GM23338 (cell line): ENCODE results near the gene BNIP5. TPM values are rescaled to one million over a fixed set of nuclear protein-coding genes. Genes with fewer than 3 reads are reported as not detected.

ENCODE experiments used
- ATAC-seq: fragments of 200-7000 bp; cut with Tn5 transposase; 3 replicates; pipeline ENCODE4 v1.9.1; 2020
- DNase-seq: peaks from one replicate; pipeline ENCODE4 v3.0.0-alpha.2; 2015; ENCODE audit warnings: low spot score
- H2AFZ ChIP-seq: fragments of 200-600 bp; sonication (generic); 2 replicates; pipeline ENCODE4 v1.8.0; 2016; ENCODE audit warnings: antibody characterized with exemption, mild to moderate bottlenecking, moderate library complexity
- H3F3A ChIP-seq: fragments of 200-600 bp; sonication (generic); replicated peaks from 2 replicates; pipeline ENCODE4 v1.8.0; 2017; ENCODE audit warnings: antibody characterized with exemption, mixed run types, low read depth
- H3K27ac ChIP-seq: fragments of 200-600 bp; sonication (generic); 2 replicates; pipeline ENCODE4 v1.6.1; 2016; ENCODE audit warnings: low read depth
- H3K27me3 ChIP-seq: fragments of 200-600 bp; sonication (generic); 2 replicates; pipeline ENCODE4 v1.8.0; 2016; ENCODE audit warnings: mild to moderate bottlenecking, mixed run types, moderate library complexity; ENCODE audit not compliant: insufficient read depth
- H3K36me3 ChIP-seq: fragments of 200-600 bp; sonication (generic); 2 replicates; pipeline ENCODE4 v1.8.0; 2016; ENCODE audit warnings: mild to moderate bottlenecking; ENCODE audit not compliant: insufficient read depth
- H3K4me1 ChIP-seq: fragments of 200-600 bp; sonication (generic); 2 replicates; pipeline ENCODE4 v1.8.0; 2016; ENCODE audit warnings: mild to moderate bottlenecking, moderate library complexity; ENCODE audit not compliant: insufficient read depth
- H3K4me2 ChIP-seq: fragments of 200-600 bp; sonication (generic); 2 replicates; pipeline ENCODE4 v1.7.1; 2017; ENCODE audit warnings: mixed run types
- H3K4me3 ChIP-seq: fragments of 200-600 bp; sonication (generic); 2 replicates; pipeline ENCODE4 v1.6.1; 2016; ENCODE audit warnings: mixed run types
- H3K79me2 ChIP-seq: fragments of 200-600 bp; sonication (generic); replicated peaks from 2 replicates; pipeline ENCODE4 v1.8.0; 2017; ENCODE audit warnings: mild to moderate bottlenecking; ENCODE audit not compliant: insufficient read depth
- H3K9me2 ChIP-seq: fragments of 200-600 bp; sonication (generic); 2 replicates; pipeline ENCODE4 v1.8.0; 2017; ENCODE audit not compliant: insufficient read depth
- H4K20me1 ChIP-seq: fragments of 200-600 bp; sonication (generic); replicated peaks from 2 replicates; pipeline ENCODE4 v1.8.0; 2017; ENCODE audit warnings: mild to moderate bottlenecking; ENCODE audit not compliant: insufficient read depth
- H3K27ac Mint-ChIP-seq: 2 replicates; pipeline ENCODE4 v1.8.0; 2020; ENCODE audit warnings: inconsistent platforms, mild to moderate bottlenecking, moderate library complexity, mixed read lengths
- H3K27me3 Mint-ChIP-seq: 3 replicates; pipeline ENCODE4 v1.8.0; 2022; ENCODE audit warnings: low read depth, mild to moderate bottlenecking, moderate library complexity, mixed read lengths, inconsistent platforms; ENCODE audit not compliant: insufficient read depth, poor library complexity
- H3K36me3 Mint-ChIP-seq: 3 replicates; pipeline ENCODE4 v1.8.0; 2021; ENCODE audit warnings: low read depth, mild to moderate bottlenecking, inconsistent platforms, moderate library complexity, mixed read lengths
- H3K4me1 Mint-ChIP-seq: 3 replicates; pipeline ENCODE4 v1.8.0; 2020; ENCODE audit warnings: mild to moderate bottlenecking, inconsistent platforms, mixed read lengths
- H3K4me3 Mint-ChIP-seq: 3 replicates; pipeline ENCODE4 v1.8.0; 2021; ENCODE audit warnings: moderate library complexity, mild to moderate bottlenecking, inconsistent platforms, mixed read lengths
- H3K9me3 Mint-ChIP-seq: 3 replicates; pipeline ENCODE4 v1.8.0; 2020; ENCODE audit warnings: moderate library complexity, mild to moderate bottlenecking, inconsistent platforms, mixed read lengths
- CREB1 ChIP-seq: fragments of 250-450 bp; sonication (Bioruptor Pico); IDR thresholded peaks from 2 replicates; pipeline ENCODE4 v1.5.0; 2020; ENCODE audit warnings: low read depth, mild to moderate bottlenecking, moderate library complexity
- EZH2 ChIP-seq: fragments of 200-600 bp; sonication (generic); IDR thresholded peaks from one replicate; pipeline ENCODE4 v1.8.0; 2017; ENCODE audit warnings: antibody characterized with exemption, mild to moderate bottlenecking, low read depth; ENCODE audit not compliant: unreplicated experiment
- EZH2phosphoT487 ChIP-seq: fragments of 200-600 bp; sonication (generic); IDR thresholded peaks from one replicate; pipeline ENCODE4 v1.8.1; 2018; ENCODE audit warnings: antibody characterized with exemption; ENCODE audit not compliant: unreplicated experiment
- JUNB ChIP-seq: IDR thresholded peaks from one replicate; pipeline ENCODE4 v1.6.1; 2016; ENCODE audit warnings: antibody characterized with exemption; ENCODE audit not compliant: unreplicated experiment
- NANOG ChIP-seq: IDR thresholded peaks from 2 replicates; pipeline ENCODE4 v1.6.1; 2016; ENCODE audit warnings: antibody characterized with exemption, borderline replicate concordance
- POLR2AphosphoS5 ChIP-seq: IDR thresholded peaks from 2 replicates; pipeline ENCODE4 v1.6.1; 2016; ENCODE audit warnings: antibody characterized with exemption, low read depth
- STAT1 ChIP-seq: IDR thresholded peaks from one replicate; pipeline ENCODE4 v1.6.1; 2016; ENCODE audit warnings: antibody characterized with exemption; ENCODE audit not compliant: unreplicated experiment
- ZNF114 ChIP-seq: fragments of 250-450 bp; sonication (Bioruptor Pico); IDR thresholded peaks from 2 replicates; pipeline ENCODE4 v1.5.0; 2020; ENCODE audit warnings: mild to moderate bottlenecking, moderate library complexity
- ZNF331 ChIP-seq: fragments of 250-450 bp; sonication (Bioruptor Pico); IDR thresholded peaks from 2 replicates; pipeline ENCODE4 v1.5.0; 2020; ENCODE audit warnings: low read depth, mild to moderate bottlenecking, moderate library complexity
- polyA plus RNA-seq: library from polyadenylated mRNA; unstranded; fragments of >200 nt; fragmentation: Nextera tagmentation; extraction: Ambion mirVana; gene quantifications from 2 replicates; pipeline ENCODE4 v1.2.1, GENCODE V29; 2016
- total RNA-seq: library from RNA; depleted of rRNA; stranded (reverse); fragments of >200 nt; shearing (Covaris generic); gene quantifications from 2 replicates; pipeline ENCODE4 v1.2.3, GENCODE V29; 2014
- TF ChIP-seq, protein P1 (sequence below): IDR thresholded peaks from one replicate; pipeline ENCODE4 v1.6.1; 2018; ENCODE audit warnings: antibody characterized with exemption; ENCODE audit not compliant: unreplicated experiment
- TF ChIP-seq, protein P2 (sequence below): fragments of 250-450 bp; sonication (Bioruptor Pico); IDR thresholded peaks from 2 replicates; pipeline ENCODE4 v1.5.0; 2020; ENCODE audit warnings: mild to moderate bottlenecking, moderate library complexity
- TF ChIP-seq, protein P3 (sequence below), 2 experiments: fragments of 200-600 bp in 1 of 2; sonication (generic) in 1 of 2; conservative IDR thresholded peaks; 2 replicates each; pipeline versions ENCODE4 v1.5.1 to v1.6.1; 2016 to 2017; ENCODE audit warnings: antibody characterized with exemption in 2 of 2, low read depth in 2 of 2, mild to moderate bottlenecking in 2 of 2, moderate library complexity in 1 of 2
- TF ChIP-seq, protein P4 (sequence below): IDR thresholded peaks from 2 replicates; pipeline ENCODE4 v1.6.1; 2016; ENCODE audit warnings: antibody characterized with exemption

Gene BNIP5
- total and polyA plus RNA-seq, 2 experiments from 2014 or later, result not detected

DNA sequence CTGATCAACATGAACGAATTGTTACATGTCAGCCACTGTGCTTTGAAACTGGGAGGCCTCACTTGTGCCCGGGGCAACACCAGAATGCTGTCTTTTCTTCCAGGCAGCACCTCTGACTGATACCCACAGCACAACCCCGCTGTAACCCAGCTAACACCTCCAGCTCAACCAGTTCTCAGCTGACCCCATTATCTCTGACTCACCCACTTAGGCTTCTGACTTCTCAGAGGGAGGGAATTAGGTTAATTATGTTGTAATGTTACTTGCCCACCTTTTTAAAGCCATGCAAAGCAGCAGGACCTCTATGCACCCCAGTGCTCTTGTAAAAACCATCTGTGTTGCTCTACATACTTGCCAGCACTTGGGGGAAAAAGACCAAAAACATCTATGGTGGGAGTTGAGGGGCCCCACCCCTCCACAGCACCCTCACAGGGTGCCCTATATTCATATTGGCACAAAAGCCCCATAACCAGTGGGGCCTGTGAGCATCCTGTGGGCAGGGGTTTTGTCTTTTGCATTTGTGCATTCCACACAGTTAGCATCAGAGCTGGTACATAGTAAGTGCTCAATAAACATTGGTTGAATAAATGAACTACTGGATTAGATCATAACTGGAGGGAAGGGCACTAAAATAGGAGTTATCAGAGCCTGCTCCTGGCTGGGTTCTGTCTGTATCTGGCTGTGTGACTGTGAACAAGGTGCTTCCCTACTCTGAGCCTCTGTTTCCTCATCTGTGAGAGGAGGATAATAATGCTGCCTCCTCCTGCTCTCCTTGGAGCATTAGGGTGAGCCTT is 22.3 kb downstream of the BNIP5 start:
- H3K27ac ChIP-seq, result no peak overlapping the region
- H3F3A ChIP-seq, result no peaks in the 10 kb centered on the region
- no peaks in the 10 kb centered on the region for H3K9me2 ChIP-seq
- DNase-seq, result no peak
- H3K27ac Mint-ChIP-seq, result no peak overlapping the region
- no peak overlapping the region for H3K4me3 Mint-ChIP-seq
- no peak overlapping the region for H3K4me2 ChIP-seq
- no peaks in the 10 kb centered on the region for H3K79me2 ChIP-seq
- TF ChIP-seq STAT1, result no peak
- no peak for TF ChIP-seq EZH2
- TF ChIP-seq, protein P1, sequence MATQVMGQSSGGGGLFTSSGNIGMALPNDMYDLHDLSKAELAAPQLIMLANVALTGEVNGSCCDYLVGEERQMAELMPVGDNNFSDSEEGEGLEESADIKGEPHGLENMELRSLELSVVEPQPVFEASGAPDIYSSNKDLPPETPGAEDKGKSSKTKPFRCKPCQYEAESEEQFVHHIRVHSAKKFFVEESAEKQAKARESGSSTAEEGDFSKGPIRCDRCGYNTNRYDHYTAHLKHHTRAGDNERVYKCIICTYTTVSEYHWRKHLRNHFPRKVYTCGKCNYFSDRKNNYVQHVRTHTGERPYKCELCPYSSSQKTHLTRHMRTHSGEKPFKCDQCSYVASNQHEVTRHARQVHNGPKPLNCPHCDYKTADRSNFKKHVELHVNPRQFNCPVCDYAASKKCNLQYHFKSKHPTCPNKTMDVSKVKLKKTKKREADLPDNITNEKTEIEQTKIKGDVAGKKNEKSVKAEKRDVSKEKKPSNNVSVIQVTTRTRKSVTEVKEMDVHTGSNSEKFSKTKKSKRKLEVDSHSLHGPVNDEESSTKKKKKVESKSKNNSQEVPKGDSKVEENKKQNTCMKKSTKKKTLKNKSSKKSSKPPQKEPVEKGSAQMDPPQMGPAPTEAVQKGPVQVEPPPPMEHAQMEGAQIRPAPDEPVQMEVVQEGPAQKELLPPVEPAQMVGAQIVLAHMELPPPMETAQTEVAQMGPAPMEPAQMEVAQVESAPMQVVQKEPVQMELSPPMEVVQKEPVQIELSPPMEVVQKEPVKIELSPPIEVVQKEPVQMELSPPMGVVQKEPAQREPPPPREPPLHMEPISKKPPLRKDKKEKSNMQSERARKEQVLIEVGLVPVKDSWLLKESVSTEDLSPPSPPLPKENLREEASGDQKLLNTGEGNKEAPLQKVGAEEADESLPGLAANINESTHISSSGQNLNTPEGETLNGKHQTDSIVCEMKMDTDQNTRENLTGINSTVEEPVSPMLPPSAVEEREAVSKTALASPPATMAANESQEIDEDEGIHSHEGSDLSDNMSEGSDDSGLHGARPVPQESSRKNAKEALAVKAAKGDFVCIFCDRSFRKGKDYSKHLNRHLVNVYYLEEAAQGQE, result no peak
- TF ChIP-seq, protein P2, sequence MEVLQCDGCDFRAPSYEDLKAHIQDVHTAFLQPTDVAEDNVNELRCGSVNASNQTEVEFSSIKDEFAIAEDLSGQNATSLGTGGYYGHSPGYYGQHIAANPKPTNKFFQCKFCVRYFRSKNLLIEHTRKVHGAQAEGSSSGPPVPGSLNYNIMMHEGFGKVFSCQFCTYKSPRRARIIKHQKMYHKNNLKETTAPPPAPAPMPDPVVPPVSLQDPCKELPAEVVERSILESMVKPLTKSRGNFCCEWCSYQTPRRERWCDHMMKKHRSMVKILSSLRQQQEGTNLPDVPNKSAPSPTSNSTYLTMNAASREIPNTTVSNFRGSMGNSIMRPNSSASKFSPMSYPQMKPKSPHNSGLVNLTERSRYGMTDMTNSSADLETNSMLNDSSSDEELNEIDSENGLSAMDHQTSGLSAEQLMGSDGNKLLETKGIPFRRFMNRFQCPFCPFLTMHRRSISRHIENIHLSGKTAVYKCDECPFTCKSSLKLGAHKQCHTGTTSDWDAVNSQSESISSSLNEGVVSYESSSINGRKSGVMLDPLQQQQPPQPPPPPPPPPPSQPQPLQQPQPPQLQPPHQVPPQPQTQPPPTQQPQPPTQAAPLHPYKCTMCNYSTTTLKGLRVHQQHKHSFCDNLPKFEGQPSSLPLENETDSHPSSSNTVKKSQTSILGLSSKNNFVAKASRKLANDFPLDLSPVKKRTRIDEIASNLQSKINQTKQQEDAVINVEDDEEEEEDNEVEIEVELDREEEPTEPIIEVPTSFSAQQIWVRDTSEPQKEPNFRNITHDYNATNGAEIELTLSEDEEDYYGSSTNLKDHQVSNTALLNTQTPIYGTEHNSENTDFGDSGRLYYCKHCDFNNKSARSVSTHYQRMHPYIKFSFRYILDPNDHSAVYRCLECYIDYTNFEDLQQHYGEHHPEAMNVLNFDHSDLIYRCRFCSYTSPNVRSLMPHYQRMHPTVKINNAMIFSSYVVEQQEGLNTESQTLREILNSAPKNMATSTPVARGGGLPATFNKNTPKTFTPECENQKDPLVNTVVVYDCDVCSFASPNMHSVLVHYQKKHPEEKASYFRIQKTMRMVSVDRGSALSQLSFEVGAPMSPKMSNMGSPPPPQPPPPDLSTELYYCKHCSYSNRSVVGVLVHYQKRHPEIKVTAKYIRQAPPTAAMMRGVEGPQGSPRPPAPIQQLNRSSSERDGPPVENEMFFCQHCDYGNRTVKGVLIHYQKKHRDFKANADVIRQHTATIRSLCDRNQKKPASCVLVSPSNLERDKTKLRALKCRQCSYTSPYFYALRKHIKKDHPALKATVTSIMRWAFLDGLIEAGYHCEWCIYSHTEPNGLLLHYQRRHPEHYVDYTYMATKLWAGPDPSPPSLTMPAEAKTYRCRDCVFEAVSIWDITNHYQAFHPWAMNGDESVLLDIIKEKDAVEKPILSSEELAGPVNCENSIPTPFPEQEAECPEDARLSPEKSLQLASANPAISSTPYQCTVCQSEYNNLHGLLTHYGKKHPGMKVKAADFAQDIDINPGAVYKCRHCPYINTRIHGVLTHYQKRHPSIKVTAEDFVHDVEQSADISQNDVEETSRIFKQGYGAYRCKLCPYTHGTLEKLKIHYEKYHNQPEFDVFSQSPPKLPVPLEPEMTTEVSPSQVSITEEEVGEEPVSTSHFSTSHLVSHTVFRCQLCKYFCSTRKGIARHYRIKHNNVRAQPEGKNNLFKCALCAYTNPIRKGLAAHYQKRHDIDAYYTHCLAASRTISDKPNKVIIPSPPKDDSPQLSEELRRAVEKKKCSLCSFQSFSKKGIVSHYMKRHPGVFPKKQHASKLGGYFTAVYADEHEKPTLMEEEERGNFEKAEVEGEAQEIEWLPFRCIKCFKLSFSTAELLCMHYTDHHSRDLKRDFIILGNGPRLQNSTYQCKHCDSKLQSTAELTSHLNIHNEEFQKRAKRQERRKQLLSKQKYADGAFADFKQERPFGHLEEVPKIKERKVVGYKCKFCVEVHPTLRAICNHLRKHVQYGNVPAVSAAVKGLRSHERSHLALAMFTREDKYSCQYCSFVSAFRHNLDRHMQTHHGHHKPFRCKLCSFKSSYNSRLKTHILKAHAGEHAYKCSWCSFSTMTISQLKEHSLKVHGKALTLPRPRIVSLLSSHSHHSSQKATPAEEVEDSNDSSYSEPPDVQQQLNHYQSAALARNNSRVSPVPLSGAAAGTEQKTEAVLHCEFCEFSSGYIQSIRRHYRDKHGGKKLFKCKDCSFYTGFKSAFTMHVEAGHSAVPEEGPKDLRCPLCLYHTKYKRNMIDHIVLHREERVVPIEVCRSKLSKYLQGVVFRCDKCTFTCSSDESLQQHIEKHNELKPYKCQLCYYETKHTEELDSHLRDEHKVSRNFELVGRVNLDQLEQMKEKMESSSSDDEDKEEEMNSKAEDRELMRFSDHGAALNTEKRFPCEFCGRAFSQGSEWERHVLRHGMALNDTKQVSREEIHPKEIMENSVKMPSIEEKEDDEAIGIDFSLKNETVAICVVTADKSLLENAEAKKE, result no peak
- TF ChIP-seq, protein P3, sequence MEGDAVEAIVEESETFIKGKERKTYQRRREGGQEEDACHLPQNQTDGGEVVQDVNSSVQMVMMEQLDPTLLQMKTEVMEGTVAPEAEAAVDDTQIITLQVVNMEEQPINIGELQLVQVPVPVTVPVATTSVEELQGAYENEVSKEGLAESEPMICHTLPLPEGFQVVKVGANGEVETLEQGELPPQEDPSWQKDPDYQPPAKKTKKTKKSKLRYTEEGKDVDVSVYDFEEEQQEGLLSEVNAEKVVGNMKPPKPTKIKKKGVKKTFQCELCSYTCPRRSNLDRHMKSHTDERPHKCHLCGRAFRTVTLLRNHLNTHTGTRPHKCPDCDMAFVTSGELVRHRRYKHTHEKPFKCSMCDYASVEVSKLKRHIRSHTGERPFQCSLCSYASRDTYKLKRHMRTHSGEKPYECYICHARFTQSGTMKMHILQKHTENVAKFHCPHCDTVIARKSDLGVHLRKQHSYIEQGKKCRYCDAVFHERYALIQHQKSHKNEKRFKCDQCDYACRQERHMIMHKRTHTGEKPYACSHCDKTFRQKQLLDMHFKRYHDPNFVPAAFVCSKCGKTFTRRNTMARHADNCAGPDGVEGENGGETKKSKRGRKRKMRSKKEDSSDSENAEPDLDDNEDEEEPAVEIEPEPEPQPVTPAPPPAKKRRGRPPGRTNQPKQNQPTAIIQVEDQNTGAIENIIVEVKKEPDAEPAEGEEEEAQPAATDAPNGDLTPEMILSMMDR (conservative IDR thresholded peaks at IDR 0.05; ENCODE audit: low read depth in 2 of 2), result no peak
- no peak for TF ChIP-seq ZNF114 (CRISPR knock-in tag)
- TF ChIP-seq EZH2phosphoT487, result no peak
- TF ChIP-seq NANOG, result no peak
- TF ChIP-seq POLR2AphosphoS5, result no peak
- no peak for TF ChIP-seq ZNF331 (CRISPR knock-in tag)
- no peak for TF ChIP-seq JUNB
- TF ChIP-seq, protein P4, sequence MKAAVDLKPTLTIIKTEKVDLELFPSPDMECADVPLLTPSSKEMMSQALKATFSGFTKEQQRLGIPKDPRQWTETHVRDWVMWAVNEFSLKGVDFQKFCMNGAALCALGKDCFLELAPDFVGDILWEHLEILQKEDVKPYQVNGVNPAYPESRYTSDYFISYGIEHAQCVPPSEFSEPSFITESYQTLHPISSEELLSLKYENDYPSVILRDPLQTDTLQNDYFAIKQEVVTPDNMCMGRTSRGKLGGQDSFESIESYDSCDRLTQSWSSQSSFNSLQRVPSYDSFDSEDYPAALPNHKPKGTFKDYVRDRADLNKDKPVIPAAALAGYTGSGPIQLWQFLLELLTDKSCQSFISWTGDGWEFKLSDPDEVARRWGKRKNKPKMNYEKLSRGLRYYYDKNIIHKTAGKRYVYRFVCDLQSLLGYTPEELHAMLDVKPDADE, result no peak
- no peak for TF ChIP-seq CREB1 (CRISPR knock-in tag)
- H3K4me1 ChIP-seq, result no peaks in the 10 kb centered on the region
- H3K36me3 ChIP-seq, result no peaks in the 10 kb centered on the region
- H3K27me3 Mint-ChIP-seq, result peaks cover 1% of the 10 kb centered on the region
- no peaks in the 10 kb centered on the region for H4K20me1 ChIP-seq
- H2AFZ ChIP-seq, result no peak overlapping the region
- H3K36me3 Mint-ChIP-seq, result 0 out of 3 replicates have a peak, but pooled peaks cover 3% of the 10 kb centered on the region
- peaks cover 9% of the 10 kb centered on the region; the same call in 2 of the 3 replicates for H3K4me1 Mint-ChIP-seq
- no peaks in the 10 kb centered on the region for H3K9me3 Mint-ChIP-seq
- ATAC-seq, result peak; percentile 78
- no peak overlapping the region for H3K4me3 ChIP-seq
- H3K27me3 ChIP-seq, result no peaks in the 10 kb centered on the region
